ENCODE data around the gene WDR38.

DNA sequence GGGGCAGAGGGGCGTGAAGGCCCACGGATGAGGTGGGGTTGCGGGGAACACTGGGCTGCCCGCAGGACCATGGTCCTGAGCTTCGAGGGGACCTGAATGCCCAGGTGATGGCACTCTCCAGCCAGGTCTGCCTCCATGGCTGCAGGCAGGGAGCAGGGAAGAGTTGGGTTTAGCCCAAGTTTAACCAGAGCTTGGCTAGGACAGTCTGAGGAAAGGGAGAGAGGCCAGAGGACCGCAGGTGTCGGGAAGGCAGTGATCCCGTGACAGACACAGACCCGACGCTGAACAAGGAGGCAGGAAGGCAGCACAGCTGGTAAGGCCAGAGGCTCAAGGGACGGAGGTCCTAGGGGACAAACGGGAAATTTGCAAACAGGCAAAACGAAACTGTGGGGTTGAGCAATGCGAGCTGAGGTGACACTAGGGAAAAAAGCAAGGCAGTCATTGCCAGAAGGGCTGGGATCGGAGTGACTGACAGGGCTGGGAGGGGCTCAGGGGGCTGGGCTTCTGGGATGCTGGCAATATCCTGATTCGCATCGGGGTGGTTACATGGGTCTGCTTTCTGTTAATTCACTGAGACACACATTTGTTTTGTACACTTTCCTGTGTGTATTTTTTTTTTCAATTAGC is 33.7 kb downstream of the WDR38 start:
- TF ChIP-seq, protein P1, sequence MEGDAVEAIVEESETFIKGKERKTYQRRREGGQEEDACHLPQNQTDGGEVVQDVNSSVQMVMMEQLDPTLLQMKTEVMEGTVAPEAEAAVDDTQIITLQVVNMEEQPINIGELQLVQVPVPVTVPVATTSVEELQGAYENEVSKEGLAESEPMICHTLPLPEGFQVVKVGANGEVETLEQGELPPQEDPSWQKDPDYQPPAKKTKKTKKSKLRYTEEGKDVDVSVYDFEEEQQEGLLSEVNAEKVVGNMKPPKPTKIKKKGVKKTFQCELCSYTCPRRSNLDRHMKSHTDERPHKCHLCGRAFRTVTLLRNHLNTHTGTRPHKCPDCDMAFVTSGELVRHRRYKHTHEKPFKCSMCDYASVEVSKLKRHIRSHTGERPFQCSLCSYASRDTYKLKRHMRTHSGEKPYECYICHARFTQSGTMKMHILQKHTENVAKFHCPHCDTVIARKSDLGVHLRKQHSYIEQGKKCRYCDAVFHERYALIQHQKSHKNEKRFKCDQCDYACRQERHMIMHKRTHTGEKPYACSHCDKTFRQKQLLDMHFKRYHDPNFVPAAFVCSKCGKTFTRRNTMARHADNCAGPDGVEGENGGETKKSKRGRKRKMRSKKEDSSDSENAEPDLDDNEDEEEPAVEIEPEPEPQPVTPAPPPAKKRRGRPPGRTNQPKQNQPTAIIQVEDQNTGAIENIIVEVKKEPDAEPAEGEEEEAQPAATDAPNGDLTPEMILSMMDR (IDR thresholded peaks at IDR 0.05) = no peak
- TF ChIP-seq POLR2A (IDR thresholded peaks at IDR 0.05) (no peak), POLR2AphosphoS5 (IDR thresholded peaks at IDR 0.05) (no peak)
